ENCODE measurements around the gene IFT20.

DNA sequence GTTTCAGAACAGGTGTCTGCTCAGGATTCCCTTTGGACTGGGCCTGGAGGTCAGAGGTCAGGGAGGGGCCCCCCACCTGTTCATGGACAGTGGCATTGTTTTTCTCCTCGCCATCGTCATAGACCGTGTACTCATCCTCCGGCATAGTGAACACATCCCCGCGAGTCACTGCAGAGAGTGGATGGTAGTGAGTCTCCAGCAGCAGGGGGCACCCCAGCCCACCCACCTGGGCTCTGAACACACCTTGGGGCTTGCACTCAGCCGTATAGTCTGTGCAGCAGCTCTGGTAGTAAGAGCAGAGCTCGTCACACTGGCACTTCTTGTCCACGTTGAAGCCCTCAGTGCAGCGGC lies 34.4 kb upstream of the IFT20 start:
- TF ChIP-seq, protein P1, sequence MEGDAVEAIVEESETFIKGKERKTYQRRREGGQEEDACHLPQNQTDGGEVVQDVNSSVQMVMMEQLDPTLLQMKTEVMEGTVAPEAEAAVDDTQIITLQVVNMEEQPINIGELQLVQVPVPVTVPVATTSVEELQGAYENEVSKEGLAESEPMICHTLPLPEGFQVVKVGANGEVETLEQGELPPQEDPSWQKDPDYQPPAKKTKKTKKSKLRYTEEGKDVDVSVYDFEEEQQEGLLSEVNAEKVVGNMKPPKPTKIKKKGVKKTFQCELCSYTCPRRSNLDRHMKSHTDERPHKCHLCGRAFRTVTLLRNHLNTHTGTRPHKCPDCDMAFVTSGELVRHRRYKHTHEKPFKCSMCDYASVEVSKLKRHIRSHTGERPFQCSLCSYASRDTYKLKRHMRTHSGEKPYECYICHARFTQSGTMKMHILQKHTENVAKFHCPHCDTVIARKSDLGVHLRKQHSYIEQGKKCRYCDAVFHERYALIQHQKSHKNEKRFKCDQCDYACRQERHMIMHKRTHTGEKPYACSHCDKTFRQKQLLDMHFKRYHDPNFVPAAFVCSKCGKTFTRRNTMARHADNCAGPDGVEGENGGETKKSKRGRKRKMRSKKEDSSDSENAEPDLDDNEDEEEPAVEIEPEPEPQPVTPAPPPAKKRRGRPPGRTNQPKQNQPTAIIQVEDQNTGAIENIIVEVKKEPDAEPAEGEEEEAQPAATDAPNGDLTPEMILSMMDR (IDR thresholded peaks at IDR 0.05), result no peak
- TF ChIP-seq POLR2A (IDR thresholded peaks at IDR 0.05), result no peak
